NB4 (cell line): ENCODE data around the gene LRRTM4.
"Not testable (repeated sequence)": the region's sequence is repeated elsewhere in the genome, so short reads cannot be mapped to it uniquely, and the experiment has no call there.

ENCODE experiments used
- DNase-seq: peaks from one replicate; pipeline ENCODE4 v3.0.0; 2010; ENCODE audit warnings: low read depth
- H3K4me3 ChIP-seq: one replicate; pipeline ENCODE4 v1.5.1; 2011; ENCODE audit warnings: mild to moderate bottlenecking, low read depth, low read length, moderate library complexity
- MYC ChIP-seq: IDR thresholded peaks from 2 replicates; pipeline ENCODE4 v1.6.1; 2011; ENCODE audit warnings: low read depth, low read length
- POLR2A ChIP-seq: IDR thresholded peaks from 2 replicates; pipeline ENCODE4 v1.6.1; 2011; ENCODE audit warnings: mild to moderate bottlenecking; ENCODE audit not compliant: insufficient read length; ENCODE audit errors: extremely low read depth
- TF ChIP-seq, protein P1 (sequence below): IDR thresholded peaks from 2 replicates; pipeline ENCODE4 v1.6.1; 2011; ENCODE audit warnings: low read depth, low read length
- TF ChIP-seq, protein P2 (sequence below): IDR thresholded peaks from one replicate; pipeline ENCODE4 v1.5.1; 2012; ENCODE audit warnings: low read depth, low read length

The LRRTM4 gene

GRCh38 chr2:77192811-77193289 is 329.3 kb downstream of the LRRTM4 start:
- H3K4me3 ChIP-seq = no peak overlapping the region
- no peak for DNase-seq
- TF ChIP-seq, protein P1, sequence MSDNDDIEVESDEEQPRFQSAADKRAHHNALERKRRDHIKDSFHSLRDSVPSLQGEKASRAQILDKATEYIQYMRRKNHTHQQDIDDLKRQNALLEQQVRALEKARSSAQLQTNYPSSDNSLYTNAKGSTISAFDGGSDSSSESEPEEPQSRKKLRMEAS = no peak
- TF ChIP-seq, protein P2, sequence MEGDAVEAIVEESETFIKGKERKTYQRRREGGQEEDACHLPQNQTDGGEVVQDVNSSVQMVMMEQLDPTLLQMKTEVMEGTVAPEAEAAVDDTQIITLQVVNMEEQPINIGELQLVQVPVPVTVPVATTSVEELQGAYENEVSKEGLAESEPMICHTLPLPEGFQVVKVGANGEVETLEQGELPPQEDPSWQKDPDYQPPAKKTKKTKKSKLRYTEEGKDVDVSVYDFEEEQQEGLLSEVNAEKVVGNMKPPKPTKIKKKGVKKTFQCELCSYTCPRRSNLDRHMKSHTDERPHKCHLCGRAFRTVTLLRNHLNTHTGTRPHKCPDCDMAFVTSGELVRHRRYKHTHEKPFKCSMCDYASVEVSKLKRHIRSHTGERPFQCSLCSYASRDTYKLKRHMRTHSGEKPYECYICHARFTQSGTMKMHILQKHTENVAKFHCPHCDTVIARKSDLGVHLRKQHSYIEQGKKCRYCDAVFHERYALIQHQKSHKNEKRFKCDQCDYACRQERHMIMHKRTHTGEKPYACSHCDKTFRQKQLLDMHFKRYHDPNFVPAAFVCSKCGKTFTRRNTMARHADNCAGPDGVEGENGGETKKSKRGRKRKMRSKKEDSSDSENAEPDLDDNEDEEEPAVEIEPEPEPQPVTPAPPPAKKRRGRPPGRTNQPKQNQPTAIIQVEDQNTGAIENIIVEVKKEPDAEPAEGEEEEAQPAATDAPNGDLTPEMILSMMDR = no peak
- TF ChIP-seq POLR2A = no peak
- TF ChIP-seq MYC = no peak

- no peak for DNase-seq
- no peak for TF ChIP-seq POLR2A
- TF ChIP-seq, protein P2 = no peak
- TF ChIP-seq MYC = no peak
- TF ChIP-seq, protein P1 = no peak
- no peak overlapping the region for H3K4me3 ChIP-seq
These were observed 330.5 kb downstream of the LRRTM4 start for GRCh38 chr2:77191665-77192064.

- no peak for DNase-seq
- TF ChIP-seq, protein P1 = no peak
- TF ChIP-seq, protein P2 = no peak
- TF ChIP-seq MYC (no peak), POLR2A (no peak)
- no peak overlapping the region for H3K4me3 ChIP-seq
These were observed 331.3 kb downstream of the LRRTM4 start for GRCh38 chr2:77190721-77191346.

DNA sequence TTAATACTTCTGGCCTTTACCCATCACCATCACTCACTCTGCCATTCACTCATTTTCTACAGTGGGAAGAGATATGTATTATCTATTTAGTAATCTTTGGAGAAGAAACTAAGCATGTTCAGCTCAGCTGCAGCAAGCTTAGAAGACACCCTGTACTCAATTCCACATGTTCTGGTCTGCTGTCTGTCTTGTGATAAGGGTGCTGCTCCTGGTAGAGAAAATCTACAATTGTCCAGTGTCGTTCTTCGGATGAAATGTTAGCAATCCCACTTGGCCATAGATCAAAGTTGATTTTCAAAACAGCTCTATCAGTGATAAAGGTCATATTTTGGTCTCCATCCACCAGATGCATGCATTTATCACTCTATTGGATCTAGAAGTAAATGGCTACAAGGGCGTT is 337.1 kb downstream of the LRRTM4 start:
- TF ChIP-seq, protein P1 = no peak
- TF ChIP-seq, protein P2 = no peak
- TF ChIP-seq MYC (no peak), POLR2A (no peak)
- H3K4me3 ChIP-seq = no peak overlapping the region
- no peak for DNase-seq

DNA sequence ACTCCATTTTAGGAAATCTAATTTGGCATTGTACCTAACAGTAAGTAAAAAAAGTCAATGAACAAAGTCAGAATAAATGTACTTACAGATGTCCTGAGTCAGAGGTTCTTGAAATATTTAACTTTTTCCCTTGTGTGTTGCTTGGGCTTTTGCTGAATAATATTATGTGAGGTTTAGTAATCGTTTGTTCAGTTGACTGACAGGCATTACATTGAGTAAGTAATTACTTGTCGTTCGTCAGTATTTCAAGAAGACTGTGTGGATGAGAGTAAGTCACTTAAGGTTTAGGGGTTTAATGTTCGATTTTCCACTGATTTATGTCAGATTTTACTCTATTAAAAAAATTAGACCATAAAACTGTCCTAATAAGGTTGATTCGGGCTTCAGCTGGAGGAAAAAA is 342.9 kb downstream of the LRRTM4 start:
- DNase-seq = no peak
- TF ChIP-seq POLR2A (no peak), MYC (no peak)
- TF ChIP-seq, protein P1 = no peak
- TF ChIP-seq, protein P2 = no peak
- no peak overlapping the region for H3K4me3 ChIP-seq

DNA sequence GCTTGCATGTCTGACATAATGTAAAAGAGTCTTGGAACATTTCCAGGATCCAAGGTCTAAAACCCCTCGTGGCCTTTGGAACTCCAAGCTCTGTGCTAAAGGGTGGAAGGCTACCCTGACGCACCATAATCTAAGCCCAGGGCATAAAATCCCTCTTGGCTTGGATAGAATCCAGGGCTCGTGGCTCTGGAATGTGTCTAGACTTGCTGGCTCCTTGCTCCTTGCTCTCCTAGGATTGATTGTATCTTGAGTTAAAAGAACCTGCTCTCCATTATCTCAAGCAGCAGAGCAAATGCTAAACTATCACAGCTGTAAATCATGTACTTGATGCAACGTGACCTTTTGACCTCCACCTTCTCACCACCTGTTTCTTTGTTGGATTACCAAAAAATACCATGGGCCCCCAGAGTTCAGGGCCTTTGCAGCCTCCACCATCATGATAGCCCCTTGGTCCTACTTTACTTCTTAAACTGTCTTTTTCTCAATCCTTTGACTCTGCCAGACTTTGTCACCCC is 346.9 kb downstream of the LRRTM4 start:
- DNase-seq, H3K4me3 ChIP-seq: not testable (repeated sequence)
